ENCODE data around the gene KCNC1. TPM values are rescaled to one million over a fixed set of nuclear protein-coding genes. Genes with fewer than 3 reads are reported as not detected.

KCNC1 gene
- total and polyA plus RNA-seq, 7 donors = 0.36 to 1.9 (median 0.48) TPM; not detected in 3

- H3K36me3 ChIP-seq = no peaks in the 10 kb centered on the region
- TF ChIP-seq POLR2AphosphoS5 (IDR thresholded peaks at IDR 0.05) (no peak), CTCF (IDR thresholded peaks at IDR 0.05) (no peak), EP300 (IDR thresholded peaks at IDR 0.05) (no peak), POLR2A (IDR thresholded peaks at IDR 0.05) (no peak)
- no peaks in the 10 kb centered on the region for H3K27me3 ChIP-seq
- no peak overlapping the region for H3K4me3 ChIP-seq
- 18 to 75% methylated on average over 4 of the region's 4 CpGs for WGBS, 2 donors
- H3K27ac ChIP-seq = peak overlapping the region in 3 of 4 donors; percentile 15 to 54 (median 21)
- intact Hi-C loops (cut with DNase I) = no loop called here
- peaks cover 0 to 61% (median 37%) of the 10 kb centered on the region in 4 donors for H3K4me1 ChIP-seq
- no peaks in the 10 kb centered on the region for H3K9me3 ChIP-seq
- DNase-seq = no peak
These were observed 78.2 kb downstream of the KCNC1 start for GRCh38 chr11:17812865-17813187.

- H3K4me1 ChIP-seq = peaks cover 0 to 61% (median 37%) of the 10 kb centered on the region in 4 donors
- no peaks in the 10 kb centered on the region for H3K27me3 ChIP-seq
- peak overlapping the region in 3 of 4 donors; percentile 49 to 54 (median 50) for H3K27ac ChIP-seq
- DNase-seq = no peak
- intact Hi-C loops (cut with DNase I) = no loop called here
- 86 to 93% methylated on average over 2 of the region's 2 CpGs for WGBS, 2 donors
- no peaks in the 10 kb centered on the region for H3K9me3 ChIP-seq
- no peak overlapping the region for H3K4me3 ChIP-seq
- TF ChIP-seq POLR2A (IDR thresholded peaks at IDR 0.05) (no peak), EP300 (IDR thresholded peaks at IDR 0.05) (no peak), CTCF (IDR thresholded peaks at IDR 0.05) (no peak), POLR2AphosphoS5 (IDR thresholded peaks at IDR 0.05) (no peak)
- H3K36me3 ChIP-seq = no peaks in the 10 kb centered on the region
These were observed 78.9 kb downstream of the KCNC1 start for GRCh38 chr11:17813391-17814059.

- intact Hi-C loops (cut with DNase I) = no loop called here
- H3K36me3 ChIP-seq = no peaks in the 10 kb centered on the region
- H3K4me3 ChIP-seq = no peak overlapping the region
- TF ChIP-seq EP300 (IDR thresholded peaks at IDR 0.05) (no peak), POLR2A (IDR thresholded peaks at IDR 0.05) (no peak), CTCF (IDR thresholded peaks at IDR 0.05) (no peak), POLR2AphosphoS5 (IDR thresholded peaks at IDR 0.05) (no peak)
- no peak overlapping the region for H3K27ac ChIP-seq
- no peak for DNase-seq
- WGBS, 2 donors = 94 to 96% methylated on average over 1 of the region's 1 CpG
- H3K27me3 ChIP-seq = no peaks in the 10 kb centered on the region
- no peaks in the 10 kb centered on the region for H3K9me3 ChIP-seq
- H3K4me1 ChIP-seq = peaks cover 0 to 61% (median 37%) of the 10 kb centered on the region in 4 donors
These were observed 80.0 kb downstream of the KCNC1 start for GRCh38 chr11:17814546-17814945.

- Histone ChIP-seq H3K4me1 (peaks cover 0 to 53% (median 35%) of the 10 kb centered on the region in 4 donors), H3K9me3 (no peaks in the 10 kb centered on the region), H3K4me3 (no peak overlapping the region), H3K27me3 (no peaks in the 10 kb centered on the region), H3K27ac (no peak overlapping the region), H3K36me3 (no peaks in the 10 kb centered on the region)
- intact Hi-C loops (cut with DNase I) = no loop called here
- DNase-seq = no peak
- WGBS, 2 donors = 81 to 84% methylated on average over 4 of the region's 4 CpGs
- TF ChIP-seq POLR2A (IDR thresholded peaks at IDR 0.05) = no peak
- TF ChIP-seq POLR2AphosphoS5 (IDR thresholded peaks at IDR 0.05) = no peak
- no peak for TF ChIP-seq EP300 (IDR thresholded peaks at IDR 0.05)
- TF ChIP-seq CTCF (IDR thresholded peaks at IDR 0.05) = no peak
These were observed 81.8 kb downstream of the KCNC1 start for GRCh38 chr11:17816232-17816931.

Data from sigmoid colon (tissue), 7 donors.